HG02840 (cell line): Measurements from ENCODE around the gene PRKCE.

ENCODE experiments used
- ATAC-seq: cut with Tn5 transposase; IDR thresholded peaks from one replicate; pipeline ENCODE4 v1.9.1; 2021; ENCODE audit warnings: mild to moderate bottlenecking, moderate library complexity, moderate number of reproducible peaks; ENCODE audit not compliant: unreplicated experiment, low FRiP score

PRKCE gene

DNA sequence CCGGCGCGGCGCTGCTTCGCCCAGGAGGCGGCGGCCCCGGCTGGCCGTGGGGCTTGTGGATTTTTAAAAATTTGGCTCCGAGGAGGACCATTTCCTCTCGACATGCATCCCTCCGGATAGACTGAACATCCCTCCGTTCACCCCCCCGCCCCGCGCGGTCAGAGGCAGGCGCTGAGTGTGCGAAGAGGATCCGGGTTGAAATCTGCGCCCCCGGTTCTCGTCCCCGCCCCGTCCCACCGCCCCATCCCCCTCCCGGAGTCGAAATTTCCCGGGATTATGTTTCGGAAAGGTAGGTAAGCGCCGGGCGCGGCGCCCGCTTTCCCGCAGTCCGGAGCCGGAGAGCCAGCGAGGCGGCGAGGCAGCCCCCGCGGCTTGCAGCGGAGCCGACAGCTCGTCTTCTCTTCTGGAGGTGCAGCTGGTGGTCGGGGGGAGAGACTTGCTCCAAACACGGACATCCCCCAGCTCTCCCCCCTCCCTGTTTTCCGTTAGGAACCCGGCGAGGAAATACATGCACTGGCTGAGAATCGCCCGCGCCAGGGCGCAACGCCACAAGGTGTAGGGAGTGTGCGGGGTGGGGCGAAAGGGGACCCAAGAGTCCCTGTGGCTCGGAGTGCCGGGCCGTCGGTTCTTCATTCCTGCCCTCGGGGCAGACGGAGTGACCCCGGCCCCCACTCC lies at the start of gene PRKCE:
TSS of gene PRKCE (plus strand) at position 261 of the 675 bp plus-strand sequence.
- peak; percentile 16 for ATAC-seq

DNA sequence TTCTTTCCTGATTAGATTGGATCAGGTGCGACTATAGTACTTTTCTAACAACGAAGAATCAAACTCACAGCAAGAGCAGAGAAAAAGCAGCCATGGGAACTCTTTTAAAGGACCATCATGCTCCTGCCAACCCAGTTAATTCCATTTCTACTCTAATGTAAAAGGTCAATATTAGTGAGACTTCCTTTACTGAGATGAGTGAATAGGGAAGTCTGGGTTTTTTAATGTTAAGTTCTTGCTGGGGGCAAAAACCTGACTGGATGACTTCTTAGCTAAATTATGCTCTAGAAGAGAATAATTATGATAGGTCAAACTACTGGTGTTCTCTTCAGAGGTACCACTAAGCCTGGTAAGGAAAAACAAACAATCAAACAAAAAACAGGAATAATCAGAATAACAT lies 48.9 kb upstream of the PRKCE start:
- no peak for ATAC-seq

DNA sequence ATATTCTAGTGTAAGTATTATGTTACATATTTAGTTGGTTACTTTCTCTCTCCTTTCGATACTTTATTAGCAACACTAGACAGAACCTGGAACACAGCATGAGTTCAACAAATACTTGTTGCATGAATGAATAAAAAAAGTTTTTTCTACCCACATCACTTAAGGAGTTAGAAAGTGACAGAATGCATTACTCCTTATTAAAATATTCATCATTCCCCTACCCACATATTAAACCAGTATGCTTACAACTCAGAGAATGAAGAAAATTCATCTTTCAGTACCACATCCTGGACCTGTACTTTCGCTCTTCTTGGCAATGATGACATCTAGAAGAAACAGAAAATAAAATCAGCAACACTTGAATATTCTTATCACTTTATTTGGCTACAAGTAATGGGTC lies 46.4 kb upstream of the PRKCE start:
- ATAC-seq: no peak

DNA sequence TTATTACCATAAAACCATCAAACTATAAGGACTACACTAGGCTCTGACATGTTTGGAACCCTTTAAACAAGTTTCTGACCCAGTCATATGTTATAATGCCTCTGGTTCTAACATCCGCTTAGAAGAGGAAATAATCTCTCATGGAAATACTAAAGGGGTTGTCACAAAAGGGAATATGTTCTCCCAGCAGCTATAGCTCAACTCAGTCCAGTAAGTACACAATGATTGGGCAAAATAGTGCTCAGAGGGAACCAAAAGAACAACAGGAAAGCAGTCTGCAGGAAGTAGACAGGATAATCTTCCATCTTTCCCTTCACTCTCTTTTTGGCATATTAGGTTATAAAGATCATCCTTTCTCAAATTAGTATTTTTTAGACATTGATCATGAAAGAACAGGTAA lies 44.7 kb upstream of the PRKCE start:
- no peak for ATAC-seq

DNA sequence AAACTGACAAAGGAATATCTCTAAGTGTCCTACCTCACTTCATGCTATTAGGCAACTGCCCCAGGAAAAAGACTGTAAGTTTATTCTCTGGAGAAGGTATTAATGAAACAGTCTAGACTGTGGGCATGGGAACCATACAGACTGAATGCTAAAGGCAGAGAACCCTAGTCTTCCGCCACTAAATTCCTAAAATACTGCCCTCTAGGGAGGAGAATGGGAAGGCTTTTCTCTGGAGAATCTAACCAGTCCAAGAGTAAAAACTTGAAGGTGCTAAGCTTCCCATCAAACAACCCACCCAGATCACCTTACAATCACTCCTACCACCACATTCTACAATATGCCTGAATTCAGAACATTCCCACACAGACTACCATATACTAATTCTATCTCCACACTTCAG lies 43.8 kb upstream of the PRKCE start:
- ATAC-seq: no peak

DNA sequence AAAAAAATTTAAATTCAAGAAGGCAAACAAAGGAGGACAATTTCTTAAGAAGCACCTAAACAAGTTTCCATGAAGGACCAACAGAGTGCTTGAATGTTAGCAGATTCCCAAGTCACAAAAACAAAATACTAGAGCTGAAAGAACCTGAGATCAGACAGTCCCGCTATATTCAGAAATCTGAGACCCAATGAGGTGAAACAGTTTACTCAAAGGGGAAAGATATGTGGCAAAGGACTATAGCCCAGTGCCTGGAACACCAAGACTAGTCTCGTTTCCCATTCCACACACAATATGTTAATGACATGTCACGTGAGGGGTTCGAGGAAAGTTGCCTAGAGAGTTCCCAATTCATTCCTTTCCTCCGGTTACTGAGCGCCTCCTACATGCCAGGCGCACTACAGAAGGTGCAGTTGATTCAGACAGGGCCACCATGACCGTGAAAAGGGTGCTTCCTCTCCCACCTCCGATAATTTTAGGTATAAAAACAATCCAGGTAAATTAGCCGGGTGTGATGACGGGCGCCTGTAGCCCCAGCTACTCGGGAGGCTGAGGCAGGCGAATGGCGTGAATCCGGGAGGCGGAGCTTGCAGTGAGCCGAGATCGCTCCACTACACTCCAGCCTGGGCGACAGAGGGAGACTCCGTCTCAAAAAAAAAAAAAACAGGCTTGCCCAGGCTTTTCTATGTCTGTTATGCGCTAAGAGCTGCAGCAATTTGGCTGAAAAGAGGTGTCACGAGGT lies 41.0 kb upstream of the PRKCE start:
- peak; percentile 37 for ATAC-seq

DNA sequence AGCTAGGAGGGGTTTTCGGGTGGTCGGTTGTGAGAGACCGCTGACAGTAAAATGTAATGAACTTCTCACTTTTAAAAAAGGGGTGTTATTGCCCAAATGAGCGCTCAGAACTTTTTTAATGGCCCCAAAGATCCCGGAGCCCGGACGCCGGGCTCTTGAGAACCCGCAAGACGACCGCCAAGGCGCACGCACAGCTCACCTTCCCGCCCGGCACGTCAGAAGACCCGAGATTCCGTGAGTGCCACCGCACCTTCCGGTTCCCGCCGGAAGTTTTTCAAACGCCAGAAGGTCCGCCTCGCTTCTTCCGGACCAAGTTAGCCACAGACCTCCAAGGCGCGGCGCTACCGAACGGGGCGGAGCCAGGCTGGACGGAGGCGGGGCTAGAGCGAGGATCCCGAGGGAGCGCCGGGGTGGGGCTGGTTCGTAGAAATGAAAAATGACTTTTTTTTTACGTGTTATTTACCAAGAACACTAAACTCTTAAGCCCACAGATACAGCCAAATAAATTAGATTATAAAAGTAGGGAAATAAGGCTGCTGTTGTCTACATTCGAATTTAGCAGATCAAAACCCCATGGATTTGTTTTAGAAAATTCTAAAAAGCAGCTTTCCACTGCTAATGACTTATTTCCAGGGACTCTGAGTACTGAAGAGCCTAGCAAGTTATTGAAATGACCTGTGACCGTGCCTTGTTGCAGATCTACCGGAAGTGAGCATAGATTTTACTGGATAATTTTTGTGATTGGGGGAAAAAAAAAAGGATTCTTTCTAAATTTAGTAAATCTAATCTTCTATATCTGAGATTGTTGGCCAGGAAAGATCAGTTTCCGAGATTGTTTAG lies 40.2 kb upstream of the PRKCE start, which contains the start of gene SRBD1:
TSS of gene SRBD1 (minus strand) at position 248 of the 840 bp plus-strand sequence. CDS start 5,826 bp downstream, outside the sequence.
- ATAC-seq: peak; percentile 85

DNA sequence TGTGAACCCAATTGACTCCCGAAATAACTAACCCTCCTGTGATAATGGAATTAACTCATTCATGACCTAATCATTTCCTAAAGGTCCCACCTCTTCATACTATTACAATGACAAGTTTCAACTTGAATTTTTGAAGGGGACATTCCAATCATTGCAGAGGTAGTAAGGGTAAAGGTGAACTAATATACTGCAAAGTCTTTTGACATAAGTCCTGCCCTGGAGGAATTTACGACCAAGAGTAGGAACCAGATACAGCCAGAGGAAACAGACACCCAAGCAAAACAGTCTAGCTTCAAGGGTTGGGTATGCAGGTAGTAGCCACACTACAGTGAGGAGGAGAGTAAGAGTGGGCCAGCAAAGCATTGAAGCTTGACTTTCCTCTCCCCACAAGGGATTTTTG lies 39.2 kb upstream of the PRKCE start:
- no peak for ATAC-seq

DNA sequence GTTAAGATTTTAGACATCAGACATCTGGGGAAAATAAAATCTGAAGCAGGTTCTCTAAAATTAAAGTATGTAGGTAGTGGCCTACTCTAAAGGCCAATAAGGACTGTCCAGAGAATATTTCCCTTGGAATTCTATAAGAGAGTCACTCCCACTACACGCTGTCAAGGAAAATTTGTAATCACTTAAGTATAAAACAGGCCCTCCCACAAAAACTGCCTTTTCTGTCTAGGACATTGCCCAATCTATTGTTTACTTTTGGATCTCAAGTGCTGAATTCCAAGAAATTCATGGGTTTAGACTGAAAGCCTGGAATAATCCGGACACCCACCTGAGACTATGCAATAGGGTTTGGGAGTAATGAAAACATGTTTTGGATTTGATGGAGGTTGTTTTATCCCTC lies 38.7 kb upstream of the PRKCE start:
- no peak for ATAC-seq

DNA sequence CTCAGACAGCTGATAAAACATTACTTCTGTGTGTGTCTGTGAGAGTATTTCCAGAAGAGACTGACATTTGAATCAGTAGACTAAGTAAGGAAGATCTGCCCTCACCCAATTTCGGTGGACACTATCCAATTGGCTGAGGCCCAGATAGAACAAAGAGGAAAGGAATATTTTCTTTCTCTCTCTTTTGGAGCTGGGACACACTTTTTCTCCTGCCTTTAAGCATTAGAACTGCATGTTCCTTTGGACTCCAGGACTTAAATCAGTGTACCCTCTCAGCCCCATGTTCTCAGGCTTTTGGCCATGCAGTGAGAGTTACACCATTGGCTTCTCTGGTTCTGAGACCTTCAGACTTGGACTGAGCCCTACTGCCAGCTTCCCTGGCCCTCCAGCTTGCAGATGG lies 37.1 kb upstream of the PRKCE start:
- no peak for ATAC-seq

DNA sequence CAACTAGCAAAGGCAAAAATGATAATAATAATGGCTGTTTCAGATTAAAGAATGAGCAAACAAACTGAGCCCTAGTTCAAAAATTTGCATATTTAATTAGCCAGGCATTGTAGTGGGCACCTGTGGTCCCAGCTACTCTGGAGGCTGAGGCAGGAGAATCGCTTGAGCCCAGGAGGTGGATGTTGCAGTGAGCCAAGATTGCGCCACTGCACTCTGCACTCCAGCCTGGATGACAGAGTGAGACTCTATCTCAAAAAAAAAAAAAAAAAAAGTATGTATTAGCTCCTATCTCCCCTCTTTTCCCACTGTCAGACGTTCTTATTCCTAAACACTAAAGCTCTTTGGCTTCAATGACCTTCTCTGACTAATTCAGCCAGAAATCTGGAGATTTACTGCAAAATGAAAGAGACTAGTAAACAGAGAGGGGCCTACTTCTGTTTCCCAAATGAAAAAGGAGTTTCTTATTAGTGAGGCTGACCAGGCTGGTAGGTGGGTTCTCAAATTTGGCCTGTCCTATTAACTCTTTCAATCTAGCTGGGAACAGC lies 36.5 kb upstream of the PRKCE start:
- no peak for ATAC-seq

DNA sequence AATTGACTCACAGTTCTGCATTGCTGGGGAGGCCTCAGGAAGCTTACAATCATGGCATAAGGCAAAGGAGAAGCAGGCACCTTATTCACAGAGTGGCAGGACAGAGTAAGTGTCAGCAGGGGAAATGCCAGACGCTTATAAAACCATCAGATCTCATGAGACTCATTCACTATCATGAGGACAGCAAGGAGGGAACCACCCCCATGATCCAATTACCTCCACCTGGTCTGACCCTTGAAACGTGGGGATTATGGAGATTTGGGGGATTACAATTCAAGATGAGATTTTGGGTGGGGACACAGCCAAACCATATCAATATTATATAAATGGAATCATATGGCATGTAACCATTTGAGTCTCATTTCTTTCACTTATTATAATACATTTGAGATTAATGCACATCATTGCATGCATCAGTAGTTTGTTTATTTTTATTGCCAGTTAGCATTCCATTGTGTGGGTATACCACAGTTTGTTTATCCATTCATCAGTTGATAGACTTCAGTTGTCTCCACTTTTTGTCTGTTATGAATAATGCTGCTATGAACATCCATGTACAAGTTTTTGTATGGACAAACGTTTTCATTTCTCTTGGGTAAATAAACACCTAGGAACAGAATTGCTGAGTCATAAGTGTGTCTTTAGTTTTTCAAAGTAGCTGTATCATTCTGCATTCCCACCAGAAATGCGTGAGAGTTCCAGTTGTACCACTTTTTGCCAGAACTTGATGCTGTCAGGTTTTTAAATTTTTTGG lies 34.6 kb upstream of the PRKCE start:
- no peak for ATAC-seq

DNA sequence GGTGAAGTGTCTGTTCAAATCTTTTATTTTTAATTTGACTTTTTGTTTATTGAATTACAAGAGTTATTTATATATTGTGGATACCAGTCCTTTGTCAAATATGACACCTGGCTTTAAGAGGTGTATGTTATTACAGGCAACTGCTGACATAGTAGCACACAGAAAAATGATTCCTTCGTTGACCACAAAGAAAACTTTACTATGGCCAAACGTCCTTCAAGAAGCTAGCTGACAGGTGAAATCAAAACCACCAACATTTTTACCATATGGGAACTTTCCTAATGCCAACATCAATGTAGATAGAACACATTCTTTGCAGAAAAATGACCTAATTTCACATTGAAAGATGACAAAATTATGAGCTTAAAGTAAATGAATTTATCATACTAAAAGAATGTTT lies 34.0 kb upstream of the PRKCE start:
- no peak for ATAC-seq

DNA sequence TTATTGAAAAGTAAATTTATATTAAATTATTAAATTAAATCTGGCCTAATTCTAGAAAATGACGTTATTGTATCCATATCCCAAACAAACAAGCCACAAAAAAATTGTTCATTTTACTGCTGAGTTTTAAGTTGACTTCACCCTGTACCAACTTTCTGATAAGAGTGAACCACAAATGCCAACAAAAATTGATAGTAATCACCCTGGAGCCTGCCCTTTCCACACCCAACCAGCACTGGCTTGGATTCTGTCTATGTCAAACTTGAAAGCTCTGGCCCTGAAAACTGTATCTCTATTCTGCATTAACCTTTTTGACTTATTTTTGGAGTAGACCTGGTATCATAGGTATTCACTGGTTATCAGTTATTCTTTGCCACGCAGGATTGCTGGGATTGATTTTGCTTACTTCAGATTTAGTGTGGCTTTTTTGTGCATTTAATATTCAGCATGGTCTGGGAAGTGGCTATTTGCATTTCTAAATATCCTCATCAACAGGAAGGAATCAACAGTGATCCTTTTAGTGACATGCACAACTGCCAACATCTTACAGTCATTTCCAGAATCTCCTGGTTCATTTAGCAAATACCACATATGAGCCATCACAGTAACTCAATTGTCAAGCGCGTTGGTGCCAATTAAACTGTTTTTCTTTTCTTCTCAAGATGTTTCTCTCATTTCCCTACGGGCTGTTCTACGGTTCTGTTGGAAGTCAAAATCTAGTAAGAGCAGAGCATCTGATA lies 29.0 kb upstream of the PRKCE start:
- ATAC-seq: no peak

DNA sequence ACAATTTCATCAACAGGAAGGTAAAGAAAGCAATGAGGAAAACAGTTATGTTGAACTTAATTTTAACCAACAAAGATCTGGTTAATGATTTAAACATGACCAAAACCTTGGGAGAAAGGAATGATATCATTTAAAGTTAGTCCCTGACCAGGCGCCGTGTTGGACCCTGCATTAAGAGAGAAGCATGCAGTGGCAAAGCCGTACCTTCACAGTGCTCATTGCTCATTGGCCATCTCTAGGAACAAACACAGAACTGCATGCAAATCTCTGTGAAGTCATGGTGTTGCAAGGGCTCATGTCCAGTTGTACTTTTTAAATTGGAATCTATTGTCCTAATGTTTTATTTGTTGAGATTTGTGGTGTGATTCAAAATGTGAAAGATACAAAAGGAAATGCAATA lies 28.4 kb upstream of the PRKCE start:
- no peak for ATAC-seq

DNA sequence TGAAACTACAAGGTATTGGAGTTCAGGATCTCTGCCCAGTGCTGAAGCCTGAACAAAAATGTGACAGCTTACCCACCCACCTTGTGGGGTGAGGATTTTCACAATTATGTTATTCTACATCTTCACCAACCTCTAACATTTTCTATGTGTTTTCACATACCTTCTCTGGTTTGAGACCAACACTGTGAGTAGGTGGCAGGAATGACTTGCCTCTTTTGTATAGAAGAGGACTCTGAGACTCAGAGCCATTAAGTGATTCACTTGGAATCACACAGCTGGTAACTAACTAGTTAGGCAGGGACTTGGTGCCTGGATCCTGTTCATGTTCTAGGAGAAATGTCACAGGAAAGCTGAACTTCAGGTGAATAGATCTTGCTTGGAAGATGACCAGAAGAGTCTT lies 25.7 kb upstream of the PRKCE start:
- no peak for ATAC-seq

DNA sequence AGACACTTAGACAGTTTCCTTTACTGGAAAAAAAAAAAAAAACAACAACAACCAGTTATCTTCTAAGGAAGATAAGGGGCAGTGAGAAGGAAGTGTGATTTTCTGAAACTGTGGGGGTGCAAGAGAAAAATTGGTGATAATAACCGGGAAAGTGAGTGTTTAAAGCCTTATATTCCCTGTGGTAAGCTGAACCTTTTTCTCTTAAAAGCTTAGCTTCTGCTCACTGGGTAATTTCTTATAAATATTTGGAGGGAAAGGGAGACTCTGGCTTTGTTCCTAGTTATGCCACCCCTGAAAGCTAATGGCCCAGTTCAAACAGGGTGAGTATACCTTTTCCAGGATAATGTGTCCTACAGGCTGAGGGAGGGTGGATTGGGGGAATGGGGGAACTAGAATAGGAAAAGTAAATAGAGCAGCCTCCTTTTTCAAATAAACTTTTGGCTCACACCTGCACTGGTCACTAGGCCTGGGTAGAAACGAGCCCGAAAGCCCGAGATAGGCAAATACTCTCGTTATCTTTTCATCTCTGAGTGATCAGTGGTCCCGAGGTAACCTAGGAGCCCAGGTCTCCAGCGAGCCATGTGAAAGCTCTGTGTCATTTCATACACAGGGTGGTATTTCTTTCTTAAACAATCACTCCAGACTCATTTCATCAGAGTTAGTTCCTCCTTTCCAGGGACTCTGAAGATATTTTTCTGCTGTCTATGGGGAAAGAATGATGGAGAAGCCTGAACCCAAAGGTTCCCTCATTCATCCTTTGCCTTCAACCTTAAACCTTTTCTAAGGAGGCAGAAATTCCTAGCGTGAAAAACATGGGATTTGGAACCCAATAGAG lies 24.9 kb upstream of the PRKCE start:
- no peak for ATAC-seq

DNA sequence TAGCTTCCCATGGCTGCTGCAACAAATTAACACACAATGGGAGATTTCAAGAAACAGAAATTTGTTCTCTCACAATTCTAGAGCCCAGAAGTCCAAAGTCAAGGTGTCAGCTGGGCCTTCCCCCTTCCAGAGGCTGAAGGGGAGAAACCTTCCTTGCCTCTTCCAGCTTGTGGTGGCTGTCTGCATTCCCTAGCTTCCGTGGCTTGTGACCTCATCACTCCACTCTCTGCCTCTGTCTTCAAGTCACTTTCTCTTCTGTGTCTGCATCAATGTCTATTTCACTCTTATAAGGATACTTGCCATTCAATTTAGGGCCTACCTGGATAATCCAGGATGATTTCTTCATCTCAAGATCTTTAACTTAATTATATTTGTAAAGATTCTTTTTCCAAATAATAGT lies 23.6 kb upstream of the PRKCE start:
- ATAC-seq: no peak

DNA sequence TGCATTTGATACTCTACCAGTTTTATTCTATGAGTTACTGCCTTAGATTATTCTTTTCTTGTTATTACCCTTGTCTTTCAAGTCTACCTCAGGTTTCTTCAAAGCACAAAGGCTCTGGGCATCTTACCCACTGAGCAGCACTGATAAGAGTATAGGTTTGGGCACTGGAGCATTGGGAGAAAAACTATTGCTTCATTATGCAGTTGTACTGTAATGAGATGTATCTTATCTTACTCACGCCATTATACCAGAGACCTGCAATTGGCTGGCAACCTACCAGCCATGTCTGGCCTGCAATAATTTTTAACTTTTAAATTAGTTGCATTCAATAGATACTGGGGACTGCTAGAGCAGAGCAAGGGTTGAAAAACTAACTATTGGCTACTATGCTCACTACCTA lies 21.5 kb upstream of the PRKCE start:
- no peak for ATAC-seq
